SK-N-SH treated with all-trans-retinoic acid at 6 μM for 48 hours (cell line): ENCODE measurements around the gene TWF2.

ENCODE experiments used
- ATAC-seq: fragments of 200-7000 bp; cut with Tn5 transposase; 3 replicates; pipeline ENCODE4 v1.9.1; 2020; ENCODE audit warnings: mild to moderate bottlenecking, moderate library complexity
- ARNTL ChIP-seq: fragments of 450-650 bp; formaldehyde crosslinking; IDR thresholded peaks from 2 replicates; pipeline ENCODE4 v1.5.0; 2020; ENCODE audit warnings: low read depth, mild to moderate bottlenecking, moderate library complexity, borderline replicate concordance
- BACH2 ChIP-seq: fragments of 250-450 bp; sonication (Bioruptor Pico); IDR thresholded peaks from 2 replicates; pipeline ENCODE4 v1.9.0; 2021; ENCODE audit warnings: mild to moderate bottlenecking, borderline replicate concordance
- ESRRG ChIP-seq: fragments of 250-450 bp; sonication (Bioruptor Pico); IDR thresholded peaks from 2 replicates; pipeline ENCODE4 v1.6.1; 2021; ENCODE audit warnings: mild to moderate bottlenecking
- GLIS3 ChIP-seq: fragments of 250-450 bp; sonication (Bioruptor Pico); IDR thresholded peaks from 2 replicates; pipeline ENCODE4 v1.5.0; 2020; ENCODE audit warnings: mild to moderate bottlenecking, moderate library complexity
- ISL1 ChIP-seq: fragments of 250-450 bp; sonication (Bioruptor Pico); IDR thresholded peaks from 2 replicates; pipeline ENCODE4 v2.1.2; 2022; ENCODE audit warnings: mild to moderate bottlenecking, moderate library complexity
- OSR1 ChIP-seq: fragments of 250-450 bp; sonication (Bioruptor Pico); IDR thresholded peaks from 2 replicates; pipeline ENCODE4 v1.8.0; 2022; ENCODE audit warnings: moderate library complexity, mild to moderate bottlenecking, inconsistent platforms
- POU6F1 ChIP-seq: fragments of 250-450 bp; sonication (Bioruptor Pico); IDR thresholded peaks from 2 replicates; pipeline ENCODE4 v1.8.0; 2021; ENCODE audit warnings: low read depth, mild to moderate bottlenecking, moderate library complexity, borderline replicate concordance
- PPARA ChIP-seq: fragments of 250-450 bp; sonication (Bioruptor Pico); IDR thresholded peaks from 2 replicates; pipeline ENCODE4 v1.5.0; 2020; ENCODE audit warnings: mild to moderate bottlenecking, borderline replicate concordance
- RARB ChIP-seq: fragments of 250-450 bp; sonication (Bioruptor Pico); IDR thresholded peaks from 2 replicates; pipeline ENCODE4 v1.8.0; 2021; ENCODE audit warnings: mild to moderate bottlenecking, moderate library complexity
- TCF4 ChIP-seq: fragments of 250-450 bp; sonication (Bioruptor Pico); IDR thresholded peaks from 2 replicates; pipeline ENCODE4 v1.8.0; 2021; ENCODE audit warnings: mild to moderate bottlenecking, moderate library complexity, borderline replicate concordance
- TOX ChIP-seq: fragments of 250-450 bp; sonication (Bioruptor Pico); IDR thresholded peaks from 2 replicates; pipeline ENCODE4 v1.8.0; 2021; ENCODE audit warnings: mild to moderate bottlenecking, moderate library complexity, borderline replicate concordance
- TSHZ2 ChIP-seq: fragments of 250-450 bp; sonication (Bioruptor Pico); IDR thresholded peaks from 2 replicates; pipeline ENCODE4 v1.5.0; 2020; ENCODE audit warnings: mild to moderate bottlenecking, moderate library complexity
- ZFP3 ChIP-seq: fragments of 250-450 bp; sonication (Bioruptor Pico); IDR thresholded peaks from 2 replicates; pipeline ENCODE4 v1.5.0; 2020; ENCODE audit warnings: mild to moderate bottlenecking, moderate library complexity
- ZFP30 ChIP-seq: fragments of 450-650 bp; formaldehyde crosslinking; IDR thresholded peaks from 2 replicates; pipeline ENCODE4 v1.5.0; 2022; ENCODE audit warnings: mild to moderate bottlenecking, moderate library complexity
- ZNF565 ChIP-seq: fragments of 450-650 bp; formaldehyde crosslinking; conservative IDR thresholded peaks from 2 replicates; pipeline ENCODE4 v1.5.0; 2020; ENCODE audit warnings: low read depth, mild to moderate bottlenecking, moderate library complexity
- ZNF70 ChIP-seq: fragments of 450-650 bp; formaldehyde crosslinking; IDR thresholded peaks from 2 replicates; pipeline ENCODE4 v1.5.0; 2020; ENCODE audit warnings: mild to moderate bottlenecking, moderate library complexity
- ZNF8 ChIP-seq: fragments of 450-650 bp; formaldehyde crosslinking; IDR thresholded peaks from 2 replicates; pipeline ENCODE4 v1.5.0; 2020; ENCODE audit warnings: mild to moderate bottlenecking, moderate library complexity
- TF ChIP-seq, protein P1 (sequence below): fragments of 250-450 bp; sonication (Bioruptor Pico); IDR thresholded peaks from 2 replicates; pipeline ENCODE4 v1.5.1; 2020; ENCODE audit warnings: low read depth, mild to moderate bottlenecking, moderate library complexity
- TF ChIP-seq, protein P2 (sequence below): fragments of 250-450 bp; sonication (Bioruptor Pico); IDR thresholded peaks from 2 replicates; pipeline ENCODE4 v1.8.0; 2020; ENCODE audit warnings: mild to moderate bottlenecking, moderate library complexity, borderline replicate concordance
- TF ChIP-seq, protein P3 (sequence below): fragments of 250-450 bp; sonication (Bioruptor Pico); IDR thresholded peaks from 2 replicates; pipeline ENCODE4 v1.5.1; 2021; ENCODE audit warnings: mild to moderate bottlenecking, moderate library complexity

The TWF2 gene

GRCh38 chr3:52243791-52244628, 5.1 kb upstream of the TWF2 start:
- ATAC-seq: no peak
- no peak for TF ChIP-seq ZNF8
- TF ChIP-seq GLIS3: no peak
- no peak for TF ChIP-seq TOX
- no peak for TF ChIP-seq ZFP30

DNA sequence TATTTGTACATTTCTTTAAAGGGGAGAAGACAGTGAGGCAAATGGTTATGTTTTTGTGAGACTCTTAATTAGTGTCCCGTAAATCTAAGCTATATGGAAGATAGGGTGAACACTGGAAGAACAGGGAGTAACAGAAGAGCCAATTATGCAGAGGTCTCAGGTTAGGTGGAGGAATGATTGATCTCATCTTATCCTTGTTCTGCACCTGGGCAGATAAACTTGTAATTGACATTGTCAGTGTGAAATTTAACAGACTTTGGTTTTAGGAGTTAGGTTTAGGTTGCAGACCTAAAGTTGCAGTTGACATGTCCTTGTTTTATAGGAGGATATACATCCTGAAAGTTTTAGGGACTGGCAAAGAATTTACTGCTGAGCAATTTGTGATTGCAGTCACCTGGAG, 3.1 kb upstream of the TWF2 start:
- no peak for ATAC-seq
- no peak for TF ChIP-seq ZNF8
- TF ChIP-seq OSR1: no peak
- no peak for TF ChIP-seq GLIS3
- no peak for TF ChIP-seq ISL1 (CRISPR knock-in tag)
- no peak for TF ChIP-seq TSHZ2 (CRISPR knock-in tag)
- TF ChIP-seq TCF4 (CRISPR knock-in tag): no peak
- TF ChIP-seq, protein P1, sequence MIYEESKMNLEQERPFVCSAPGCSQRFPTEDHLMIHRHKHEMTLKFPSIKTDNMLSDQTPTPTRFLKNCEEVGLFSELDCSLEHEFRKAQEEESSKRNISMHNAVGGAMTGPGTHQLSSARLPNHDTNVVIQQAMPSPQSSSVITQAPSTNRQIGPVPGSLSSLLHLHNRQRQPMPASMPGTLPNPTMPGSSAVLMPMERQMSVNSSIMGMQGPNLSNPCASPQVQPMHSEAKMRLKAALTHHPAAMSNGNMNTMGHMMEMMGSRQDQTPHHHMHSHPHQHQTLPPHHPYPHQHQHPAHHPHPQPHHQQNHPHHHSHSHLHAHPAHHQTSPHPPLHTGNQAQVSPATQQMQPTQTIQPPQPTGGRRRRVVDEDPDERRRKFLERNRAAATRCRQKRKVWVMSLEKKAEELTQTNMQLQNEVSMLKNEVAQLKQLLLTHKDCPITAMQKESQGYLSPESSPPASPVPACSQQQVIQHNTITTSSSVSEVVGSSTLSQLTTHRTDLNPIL (CRISPR knock-in tag): no peak
- no peak for TF ChIP-seq POU6F1 (CRISPR knock-in tag)
- TF ChIP-seq ZNF70 (CRISPR knock-in tag): no peak
- TF ChIP-seq, protein P2, sequence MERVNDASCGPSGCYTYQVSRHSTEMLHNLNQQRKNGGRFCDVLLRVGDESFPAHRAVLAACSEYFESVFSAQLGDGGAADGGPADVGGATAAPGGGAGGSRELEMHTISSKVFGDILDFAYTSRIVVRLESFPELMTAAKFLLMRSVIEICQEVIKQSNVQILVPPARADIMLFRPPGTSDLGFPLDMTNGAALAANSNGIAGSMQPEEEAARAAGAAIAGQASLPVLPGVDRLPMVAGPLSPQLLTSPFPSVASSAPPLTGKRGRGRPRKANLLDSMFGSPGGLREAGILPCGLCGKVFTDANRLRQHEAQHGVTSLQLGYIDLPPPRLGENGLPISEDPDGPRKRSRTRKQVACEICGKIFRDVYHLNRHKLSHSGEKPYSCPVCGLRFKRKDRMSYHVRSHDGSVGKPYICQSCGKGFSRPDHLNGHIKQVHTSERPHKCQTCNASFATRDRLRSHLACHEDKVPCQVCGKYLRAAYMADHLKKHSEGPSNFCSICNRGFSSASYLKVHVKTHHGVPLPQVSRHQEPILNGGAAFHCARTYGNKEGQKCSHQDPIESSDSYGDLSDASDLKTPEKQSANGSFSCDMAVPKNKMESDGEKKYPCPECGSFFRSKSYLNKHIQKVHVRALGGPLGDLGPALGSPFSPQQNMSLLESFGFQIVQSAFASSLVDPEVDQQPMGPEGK (CRISPR knock-in tag): no peak
- TF ChIP-seq ZFP30: no peak
- no peak for TF ChIP-seq BACH2 (CRISPR knock-in tag)
- TF ChIP-seq ARNTL (CRISPR knock-in tag): no peak
- TF ChIP-seq ZFP3 (CRISPR knock-in tag): no peak
- TF ChIP-seq, protein P3, sequence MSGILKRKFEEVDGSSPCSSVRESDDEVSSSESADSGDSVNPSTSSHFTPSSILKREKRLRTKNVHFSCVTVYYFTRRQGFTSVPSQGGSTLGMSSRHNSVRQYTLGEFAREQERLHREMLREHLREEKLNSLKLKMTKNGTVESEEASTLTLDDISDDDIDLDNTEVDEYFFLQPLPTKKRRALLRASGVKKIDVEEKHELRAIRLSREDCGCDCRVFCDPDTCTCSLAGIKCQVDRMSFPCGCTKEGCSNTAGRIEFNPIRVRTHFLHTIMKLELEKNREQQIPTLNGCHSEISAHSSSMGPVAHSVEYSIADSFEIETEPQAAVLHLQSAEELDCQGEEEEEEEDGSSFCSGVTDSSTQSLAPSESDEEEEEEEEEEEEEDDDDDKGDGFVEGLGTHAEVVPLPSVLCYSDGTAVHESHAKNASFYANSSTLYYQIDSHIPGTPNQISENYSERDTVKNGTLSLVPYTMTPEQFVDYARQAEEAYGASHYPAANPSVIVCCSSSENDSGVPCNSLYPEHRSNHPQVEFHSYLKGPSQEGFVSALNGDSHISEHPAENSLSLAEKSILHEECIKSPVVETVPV: no peak
- TF ChIP-seq ZNF565 (CRISPR knock-in tag): no peak
- no peak for TF ChIP-seq RARB (CRISPR knock-in tag)
- no peak for TF ChIP-seq ESRRG (CRISPR knock-in tag)
- no peak for TF ChIP-seq PPARA (CRISPR knock-in tag)

DNA sequence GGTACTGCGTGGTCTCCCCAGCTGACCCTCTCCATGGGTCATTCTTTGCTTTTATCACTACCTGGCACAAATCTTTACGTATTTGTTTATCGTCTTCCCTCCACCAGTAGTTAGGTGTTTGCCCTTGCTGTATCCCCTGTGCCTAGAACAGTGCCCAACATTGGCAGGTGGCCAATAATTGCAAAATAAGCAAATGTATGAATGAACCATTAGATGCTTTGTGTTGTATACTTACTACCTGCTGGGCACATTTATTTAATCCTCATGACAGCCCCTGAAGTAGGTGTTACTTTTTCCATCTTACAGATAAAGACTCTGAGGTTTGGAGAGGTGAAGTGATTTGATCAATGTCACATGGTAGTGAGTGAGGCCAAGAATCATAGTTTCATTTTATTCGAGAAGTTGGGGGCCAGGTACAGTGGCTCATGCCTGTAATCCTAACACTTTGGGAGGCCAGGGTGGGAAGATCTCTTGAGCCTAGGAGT, 2.0 kb upstream of the TWF2 start:
- no peak for ATAC-seq
- TF ChIP-seq POU6F1 (CRISPR knock-in tag): no peak
- no peak for TF ChIP-seq ZNF8
- TF ChIP-seq ARNTL (CRISPR knock-in tag): no peak
- TF ChIP-seq, protein P1 (CRISPR knock-in tag): no peak
- no peak for TF ChIP-seq GLIS3
- TF ChIP-seq, protein P2 (CRISPR knock-in tag): no peak
